ENCODE results near the gene MTMR12.

MTMR12 gene

GRCh38 chr5:32280656-32281081 lies 32.1 kb downstream of the MTMR12 start:
- H3K4me3 ChIP-seq (ENCODE audit: low read depth, low read length): no peak overlapping the region

GRCh38 chr5:32279786-32280185 lies 33.0 kb downstream of the MTMR12 start:
- DNase-seq (ENCODE audit: low read depth): no peak
- H3K4me3 ChIP-seq (ENCODE audit: low read depth, low read length): no peak overlapping the region

More at GRCh38 chr5:32280656-32281081, 32.1 kb downstream of the MTMR12 start:
- DNase-seq (ENCODE audit: low read depth): no peak

GRCh38 chr5:32279223-32279622 lies 33.5 kb downstream of the MTMR12 start:
- H3K4me3 ChIP-seq (ENCODE audit: low read depth, low read length): no peak overlapping the region
- DNase-seq (ENCODE audit: low read depth): no peak

- DNase-seq (ENCODE audit: low read depth): peak; percentile 49
- no peak overlapping the region for H3K4me3 ChIP-seq (ENCODE audit: low read depth, low read length)
Observed at GRCh38 chr5:32278406-32278805, 34.3 kb downstream of the MTMR12 start.

GRCh38 chr5:32277798-32278197 lies 34.9 kb downstream of the MTMR12 start:
- no peak for DNase-seq (ENCODE audit: low read depth)
- no peak overlapping the region for H3K4me3 ChIP-seq (ENCODE audit: low read depth, low read length)

- no peak overlapping the region for H3K4me3 ChIP-seq (ENCODE audit: low read depth, low read length)
- no peak for DNase-seq (ENCODE audit: low read depth)
Observed at GRCh38 chr5:32276173-32276853, 36.4 kb downstream of the MTMR12 start.

GRCh38 chr5:32275396-32275741 lies 37.4 kb downstream of the MTMR12 start:
- no peak for DNase-seq (ENCODE audit: low read depth)
- H3K4me3 ChIP-seq (ENCODE audit: low read depth, low read length): no peak overlapping the region

GRCh38 chr5:32274548-32275395 lies 38.0 kb downstream of the MTMR12 start:
- peak; percentile 47 for DNase-seq (ENCODE audit: low read depth)
- H3K4me3 ChIP-seq (ENCODE audit: low read depth, low read length): no peak overlapping the region

- H3K4me3 ChIP-seq (ENCODE audit: low read depth, low read length): no peak overlapping the region
- DNase-seq (ENCODE audit: low read depth): no peak
Observed at GRCh38 chr5:32273821-32274220, 38.9 kb downstream of the MTMR12 start.

GRCh38 chr5:32272746-32273145 lies 40.0 kb downstream of the MTMR12 start:
- DNase-seq (ENCODE audit: low read depth): no peak
- no peak overlapping the region for H3K4me3 ChIP-seq (ENCODE audit: low read depth, low read length)

- no peak overlapping the region for H3K4me3 ChIP-seq (ENCODE audit: low read depth, low read length)
- DNase-seq (ENCODE audit: low read depth): no peak
Observed at GRCh38 chr5:32270946-32271345, 41.8 kb downstream of the MTMR12 start.

- no peak for DNase-seq (ENCODE audit: low read depth)
- H3K4me3 ChIP-seq (ENCODE audit: low read depth, low read length): no peak overlapping the region
Observed at GRCh38 chr5:32270178-32270577, 42.6 kb downstream of the MTMR12 start.

- no peak overlapping the region for H3K4me3 ChIP-seq (ENCODE audit: low read depth, low read length)
- DNase-seq (ENCODE audit: low read depth): no peak
Observed at GRCh38 chr5:32265902-32266301, 46.8 kb downstream of the MTMR12 start.

- no peak overlapping the region for H3K4me3 ChIP-seq (ENCODE audit: low read depth, low read length)
- no peak for DNase-seq (ENCODE audit: low read depth)
Observed at GRCh38 chr5:32264957-32265572, 47.7 kb downstream of the MTMR12 start.

- no peak for DNase-seq (ENCODE audit: low read depth)
- H3K4me3 ChIP-seq (ENCODE audit: low read depth, low read length): no peak overlapping the region
Observed at GRCh38 chr5:32263684-32264083, 49.1 kb downstream of the MTMR12 start.

- no peak for DNase-seq (ENCODE audit: low read depth)
- no peak overlapping the region for H3K4me3 ChIP-seq (ENCODE audit: low read depth, low read length)
Observed at GRCh38 chr5:32261198-32261597, 51.5 kb downstream of the MTMR12 start.

- no peak for DNase-seq (ENCODE audit: low read depth)
- H3K4me3 ChIP-seq (ENCODE audit: low read depth, low read length): no peak overlapping the region
Observed at GRCh38 chr5:32259033-32259432, 53.7 kb downstream of the MTMR12 start.

GRCh38 chr5:32258424-32258823 lies 54.3 kb downstream of the MTMR12 start:
- H3K4me3 ChIP-seq (ENCODE audit: low read depth, low read length): no peak overlapping the region
- no peak for DNase-seq (ENCODE audit: low read depth)

- DNase-seq (ENCODE audit: low read depth): no peak
- H3K4me3 ChIP-seq (ENCODE audit: low read depth, low read length): no peak overlapping the region
Observed at GRCh38 chr5:32255540-32255900, 57.2 kb downstream of the MTMR12 start.

- H3K4me3 ChIP-seq (ENCODE audit: low read depth, low read length): no peak overlapping the region
- peak; percentile 74 for DNase-seq (ENCODE audit: low read depth)
Observed at GRCh38 chr5:32254881-32255539, 57.7 kb downstream of the MTMR12 start.

All from skeletal muscle cell (primary cell).